SU-DHL-6 (cell line): ENCODE results near the gene C18orf54.

Experiments used
- EZH2phosphoT487 ChIP-seq: fragments of 200-600 bp; sonication (generic), shearing (Covaris generic); conservative IDR thresholded peaks from 2 replicates; pipeline ENCODE4 v1.6.1; 2018; ENCODE audit warnings: mild to moderate bottlenecking, antibody characterized with exemption, low read length, moderate library complexity, mixed read lengths
- TF ChIP-seq, protein P1 (sequence below): fragments of 200-600 bp; sonication (generic); IDR thresholded peaks from one replicate; pipeline ENCODE4 v1.5.1; 2017; ENCODE audit warnings: antibody characterized with exemption, mild to moderate bottlenecking, low read length, moderate library complexity; ENCODE audit not compliant: insufficient read depth, poor library complexity, severe bottlenecking

DNA sequence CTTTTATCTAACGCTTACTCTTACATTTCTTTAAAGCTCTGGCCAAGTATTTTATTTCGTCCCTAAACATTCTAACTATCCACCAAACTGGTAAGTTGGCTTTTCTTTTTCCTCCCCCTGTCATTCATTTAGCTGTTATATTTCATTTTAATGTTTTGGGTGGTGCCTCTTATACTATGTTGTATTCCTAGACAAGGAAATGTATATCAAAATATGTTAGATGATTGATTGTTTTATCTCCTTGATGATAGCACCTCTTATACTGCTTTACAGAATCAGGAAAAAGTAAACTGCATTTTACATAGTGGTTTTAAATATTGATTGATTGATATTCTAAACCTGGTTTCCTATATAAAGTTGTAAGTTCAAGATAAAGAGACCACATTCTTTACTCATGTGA is 23.9 kb downstream of the C18orf54 start:
- TF ChIP-seq, protein P1, sequence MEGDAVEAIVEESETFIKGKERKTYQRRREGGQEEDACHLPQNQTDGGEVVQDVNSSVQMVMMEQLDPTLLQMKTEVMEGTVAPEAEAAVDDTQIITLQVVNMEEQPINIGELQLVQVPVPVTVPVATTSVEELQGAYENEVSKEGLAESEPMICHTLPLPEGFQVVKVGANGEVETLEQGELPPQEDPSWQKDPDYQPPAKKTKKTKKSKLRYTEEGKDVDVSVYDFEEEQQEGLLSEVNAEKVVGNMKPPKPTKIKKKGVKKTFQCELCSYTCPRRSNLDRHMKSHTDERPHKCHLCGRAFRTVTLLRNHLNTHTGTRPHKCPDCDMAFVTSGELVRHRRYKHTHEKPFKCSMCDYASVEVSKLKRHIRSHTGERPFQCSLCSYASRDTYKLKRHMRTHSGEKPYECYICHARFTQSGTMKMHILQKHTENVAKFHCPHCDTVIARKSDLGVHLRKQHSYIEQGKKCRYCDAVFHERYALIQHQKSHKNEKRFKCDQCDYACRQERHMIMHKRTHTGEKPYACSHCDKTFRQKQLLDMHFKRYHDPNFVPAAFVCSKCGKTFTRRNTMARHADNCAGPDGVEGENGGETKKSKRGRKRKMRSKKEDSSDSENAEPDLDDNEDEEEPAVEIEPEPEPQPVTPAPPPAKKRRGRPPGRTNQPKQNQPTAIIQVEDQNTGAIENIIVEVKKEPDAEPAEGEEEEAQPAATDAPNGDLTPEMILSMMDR: no peak
- TF ChIP-seq EZH2phosphoT487: no peak
